CD4-positive, CD25-positive, alpha-beta regulatory T cell (primary cell): ENCODE measurements around the gene GASK1A. TPM values are rescaled to one million over a fixed set of nuclear protein-coding genes. Genes with fewer than 3 reads are reported as not detected.

ENCODE experiments used
- ATAC-seq, 2 donors: fragments of 150-1000 bp; cut with Tn5 transposase; one replicate each; pipeline ENCODE4 v1.10.0; 2021; ENCODE audit warnings: low read depth in 2 of 2, moderate number of reproducible peaks in 2 of 2, moderate library complexity in 1 of 2
- DNase-seq, 3 donors: peaks; one replicate each; pipeline versions ENCODE4 v3.0.0 to v3.0.0-alpha.2; 2012 to 2022; ENCODE audit warnings: mixed read lengths in 1 of 3
- H3K27ac ChIP-seq: one replicate; pipeline ENCODE4 v1.7.0; 2013; ENCODE audit warnings: mild to moderate bottlenecking, low read length; ENCODE audit not compliant: insufficient read depth, poor library complexity, severe bottlenecking
- H3K27me3 ChIP-seq: one replicate; pipeline ENCODE4 v1.7.0; 2013; ENCODE audit warnings: low read length; ENCODE audit not compliant: control insufficient read depth, insufficient read depth
- H3K36me3 ChIP-seq: one replicate; pipeline ENCODE4 v1.7.0; 2013; ENCODE audit warnings: mild to moderate bottlenecking, low read length, moderate library complexity; ENCODE audit not compliant: control insufficient read depth, insufficient read depth
- H3K4me1 ChIP-seq: 2 replicates; pipeline ENCODE4 v1.7.0; 2013; ENCODE audit warnings: mild to moderate bottlenecking, low read length; ENCODE audit not compliant: insufficient read depth, control insufficient read depth, poor library complexity, severe bottlenecking
- H3K4me3 ChIP-seq: one replicate; pipeline ENCODE4 v1.7.0; 2013; ENCODE audit warnings: low read depth, mild to moderate bottlenecking, low read length, moderate library complexity
- H3K9me3 ChIP-seq, 2 experiments: 1 replicate in 1 of 2; 2 replicates in 1 of 2; pipeline ENCODE4 v1.7.0; 2013; ENCODE audit warnings: low read length in 2 of 2, mild to moderate bottlenecking in 1 of 2, moderate library complexity in 1 of 2; ENCODE audit not compliant: control insufficient read depth in 2 of 2
- H3K27ac Mint-ChIP-seq, 3 donors: one replicate each; pipeline ENCODE4 v1.8.0; 2020 to 2022; ENCODE audit warnings: mild to moderate bottlenecking in 3 of 3, mixed read lengths in 3 of 3, moderate library complexity in 2 of 3
- H3K27me3 Mint-ChIP-seq: one replicate; pipeline ENCODE4 v1.8.0; 2022; ENCODE audit warnings: mild to moderate bottlenecking, mixed read lengths
- H3K36me3 Mint-ChIP-seq: one replicate; pipeline ENCODE4 v1.8.0; 2020; ENCODE audit warnings: mixed read lengths
- H3K4me1 Mint-ChIP-seq, 4 donors: one replicate each; pipeline ENCODE4 v1.8.0; 2020 to 2022; ENCODE audit warnings: mixed read lengths in 4 of 4, mild to moderate bottlenecking in 1 of 4
- H3K4me3 Mint-ChIP-seq, 4 donors: one replicate each; pipeline ENCODE4 v1.8.0; 2020 to 2022; ENCODE audit warnings: mild to moderate bottlenecking in 4 of 4, mixed read lengths in 4 of 4, moderate library complexity in 3 of 4
- H3K9me3 Mint-ChIP-seq, 7 donors: one replicate each; pipeline ENCODE4 v1.8.0; 2020 to 2022; ENCODE audit warnings: mixed read lengths in 7 of 7, mild to moderate bottlenecking in 3 of 7, moderate library complexity in 2 of 7
- polyA plus RNA-seq, 4 donors: library from polyadenylated mRNA; unstranded; fragments of 300-500 nt; fragmentation: Illumina TruSeq; gene quantifications; one replicate each; pipeline ENCODE4 v1.2.3, GENCODE V29; 2021
- total RNA-seq: library from RNA; stranded (reverse); gene quantifications from one replicate; pipeline ENCODE4 v1.2.3, GENCODE V29; 2022

Gene GASK1A
- total and polyA plus RNA-seq, 5 donors from 2014 or later = not detected

- no peaks in the 10 kb centered on the region for H3K9me3 ChIP-seq
- H3K27ac ChIP-seq = no peak overlapping the region
- H3K27ac Mint-ChIP-seq = no peak overlapping the region
- H3K4me1 ChIP-seq = no peaks in the 10 kb centered on the region
- H3K4me3 Mint-ChIP-seq = no peak overlapping the region
- DNase-seq = no peak
- ATAC-seq = no peak
- H3K4me1 Mint-ChIP-seq = peaks cover 0 to 7% (median 0%) of the 10 kb centered on the region in 4 donors
- no peaks in the 10 kb centered on the region for H3K36me3 ChIP-seq
- H3K36me3 Mint-ChIP-seq = no peaks in the 10 kb centered on the region
- no peaks in the 10 kb centered on the region for H3K9me3 Mint-ChIP-seq
- H3K27me3 Mint-ChIP-seq = peaks cover 6% of the 10 kb centered on the region
- H3K27me3 ChIP-seq = no peaks in the 10 kb centered on the region
- no peak overlapping the region for H3K4me3 ChIP-seq
These were observed 17.5 kb downstream of the GASK1A start for GRCh38 chr3:42996633-42997075.

- Mint-ChIP-seq H3K36me3 (no peaks in the 10 kb centered on the region), H3K9me3 (no peaks in the 10 kb centered on the region), H3K27me3 (peaks cover 9% of the 10 kb centered on the region), H3K4me1 (peaks cover 0 to 5% (median 1%) of the 10 kb centered on the region in 4 donors), H3K4me3 (no peak overlapping the region), H3K27ac (no peak overlapping the region)
- H3K36me3 ChIP-seq = no peaks in the 10 kb centered on the region
- no peak overlapping the region for H3K4me3 ChIP-seq
- no peaks in the 10 kb centered on the region for H3K9me3 ChIP-seq
- H3K27ac ChIP-seq = no peak overlapping the region
- no peaks in the 10 kb centered on the region for H3K27me3 ChIP-seq
- no peak for DNase-seq
- no peaks in the 10 kb centered on the region for H3K4me1 ChIP-seq
- ATAC-seq = no peak
These were observed 20.1 kb downstream of the GASK1A start for GRCh38 chr3:42999212-42999611.

GRCh38 chr3:42999632-43000031 is 20.5 kb downstream of the GASK1A start:
- H3K27me3 Mint-ChIP-seq = peaks cover 9% of the 10 kb centered on the region
- ATAC-seq = no peak

GRCh38 chr3:43000387-43000786 is 21.3 kb downstream of the GASK1A start:
- no peak overlapping the region for H3K4me3 ChIP-seq
- H3K36me3 ChIP-seq = no peaks in the 10 kb centered on the region
- Mint-ChIP-seq H3K4me1 (peaks cover 0 to 6% (median 1%) of the 10 kb centered on the region in 4 donors), H3K27me3 (peaks cover 9% of the 10 kb centered on the region), H3K36me3 (no peaks in the 10 kb centered on the region), H3K9me3 (no peaks in the 10 kb centered on the region), H3K4me3 (no peak overlapping the region), H3K27ac (no peak overlapping the region)
- no peaks in the 10 kb centered on the region for H3K4me1 ChIP-seq
- no peak for ATAC-seq
- no peak for DNase-seq
- H3K27ac ChIP-seq = no peak overlapping the region
- no peaks in the 10 kb centered on the region for H3K9me3 ChIP-seq
- H3K27me3 ChIP-seq = no peaks in the 10 kb centered on the region

More at GRCh38 chr3:42999632-43000031, 20.5 kb downstream of the GASK1A start:
- Histone ChIP-seq H3K27me3 (no peaks in the 10 kb centered on the region), H3K4me1 (no peaks in the 10 kb centered on the region), H3K9me3 (no peaks in the 10 kb centered on the region), H3K36me3 (no peaks in the 10 kb centered on the region), H3K4me3 (no peak overlapping the region), H3K27ac (no peak overlapping the region)
- H3K9me3 Mint-ChIP-seq = no peaks in the 10 kb centered on the region
- DNase-seq = no peak
- H3K36me3 Mint-ChIP-seq = no peaks in the 10 kb centered on the region
- H3K27ac Mint-ChIP-seq = no peak overlapping the region
- peaks cover 0 to 2% (median under 1%) of the 10 kb centered on the region in 4 donors for H3K4me1 Mint-ChIP-seq
- H3K4me3 Mint-ChIP-seq = no peak overlapping the region

- Histone ChIP-seq H3K36me3 (no peaks in the 10 kb centered on the region), H3K27ac (no peak overlapping the region), H3K4me3 (no peak overlapping the region), H3K4me1 (no peaks in the 10 kb centered on the region), H3K9me3 (no peaks in the 10 kb centered on the region), H3K27me3 (no peaks in the 10 kb centered on the region)
- Mint-ChIP-seq H3K4me3 (no peak overlapping the region), H3K9me3 (no peaks in the 10 kb centered on the region), H3K4me1 (peaks cover 0 to 13% (median 6%) of the 10 kb centered on the region in 4 donors), H3K27ac (no peak overlapping the region), H3K36me3 (no peaks in the 10 kb centered on the region), H3K27me3 (peaks cover 9% of the 10 kb centered on the region)
- DNase-seq (no peak), ATAC-seq (no peak)
These were observed 22.0 kb downstream of the GASK1A start for GRCh38 chr3:43001094-43001553.

- H3K4me1 Mint-ChIP-seq = peaks cover 0 to 18% (median 8%) of the 10 kb centered on the region in 4 donors
- Histone ChIP-seq H3K36me3 (no peaks in the 10 kb centered on the region), H3K4me1 (no peaks in the 10 kb centered on the region), H3K9me3 (no peaks in the 10 kb centered on the region), H3K27ac (no peak overlapping the region), H3K27me3 (no peaks in the 10 kb centered on the region), H3K4me3 (no peak overlapping the region)
- peaks cover 9% of the 10 kb centered on the region for H3K27me3 Mint-ChIP-seq
- H3K27ac Mint-ChIP-seq = no peak overlapping the region
- no peaks in the 10 kb centered on the region for H3K36me3 Mint-ChIP-seq
- ATAC-seq (no peak), DNase-seq (no peak)
- no peak overlapping the region for H3K4me3 Mint-ChIP-seq
- no peaks in the 10 kb centered on the region for H3K9me3 Mint-ChIP-seq
These were observed 22.5 kb downstream of the GASK1A start for GRCh38 chr3:43001556-43002121.

- no peaks in the 10 kb centered on the region for H3K36me3 ChIP-seq
- Mint-ChIP-seq H3K4me3 (no peak overlapping the region), H3K36me3 (no peaks in the 10 kb centered on the region), H3K27ac (no peak overlapping the region), H3K4me1 (peaks cover 0 to 22% (median 10%) of the 10 kb centered on the region in 4 donors), H3K27me3 (peaks cover 16% of the 10 kb centered on the region), H3K9me3 (no peaks in the 10 kb centered on the region)
- DNase-seq = no peak
- no peaks in the 10 kb centered on the region for H3K4me1 ChIP-seq
- no peaks in the 10 kb centered on the region for H3K9me3 ChIP-seq
- no peak overlapping the region for H3K4me3 ChIP-seq
- no peak for ATAC-seq
- H3K27ac ChIP-seq = no peak overlapping the region
- no peaks in the 10 kb centered on the region for H3K27me3 ChIP-seq
These were observed 25.2 kb downstream of the GASK1A start for GRCh38 chr3:43004282-43004681.

- Mint-ChIP-seq H3K27me3 (peaks cover 16% of the 10 kb centered on the region), H3K9me3 (no peaks in the 10 kb centered on the region), H3K4me3 (no peak overlapping the region), H3K4me1 (peaks cover 0 to 22% (median 10%) of the 10 kb centered on the region in 4 donors), H3K36me3 (no peaks in the 10 kb centered on the region), H3K27ac (no peak overlapping the region)
- Histone ChIP-seq H3K9me3 (no peaks in the 10 kb centered on the region), H3K27ac (no peak overlapping the region), H3K27me3 (no peaks in the 10 kb centered on the region), H3K36me3 (no peaks in the 10 kb centered on the region), H3K4me3 (no peak overlapping the region), H3K4me1 (no peaks in the 10 kb centered on the region)
- ATAC-seq = no peak
- DNase-seq = no peak
These were observed 26.1 kb downstream of the GASK1A start for GRCh38 chr3:43005253-43005652.
